Measurements from ENCODE around the gene GPC6.

DNA sequence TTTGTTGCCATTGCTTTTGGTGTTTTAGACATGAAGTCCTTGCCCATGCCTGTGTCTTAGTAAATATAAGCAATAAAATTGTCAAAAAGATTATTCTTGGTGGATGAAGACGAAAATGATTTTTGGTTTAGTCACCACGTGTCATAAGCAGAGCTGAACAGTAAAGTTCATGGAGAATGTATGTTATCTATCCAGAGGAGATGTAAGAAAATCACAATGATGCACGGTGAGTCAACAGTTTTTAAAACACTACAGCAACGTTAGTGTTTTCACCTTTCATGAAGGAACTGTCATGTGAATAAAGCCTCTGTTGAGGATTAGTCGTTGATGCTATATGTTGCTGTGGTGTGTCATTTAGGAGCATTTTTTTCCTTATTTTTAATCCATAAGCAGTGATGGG lies 137.6 kb downstream of the GPC6 start:
- TF ChIP-seq, protein P1, sequence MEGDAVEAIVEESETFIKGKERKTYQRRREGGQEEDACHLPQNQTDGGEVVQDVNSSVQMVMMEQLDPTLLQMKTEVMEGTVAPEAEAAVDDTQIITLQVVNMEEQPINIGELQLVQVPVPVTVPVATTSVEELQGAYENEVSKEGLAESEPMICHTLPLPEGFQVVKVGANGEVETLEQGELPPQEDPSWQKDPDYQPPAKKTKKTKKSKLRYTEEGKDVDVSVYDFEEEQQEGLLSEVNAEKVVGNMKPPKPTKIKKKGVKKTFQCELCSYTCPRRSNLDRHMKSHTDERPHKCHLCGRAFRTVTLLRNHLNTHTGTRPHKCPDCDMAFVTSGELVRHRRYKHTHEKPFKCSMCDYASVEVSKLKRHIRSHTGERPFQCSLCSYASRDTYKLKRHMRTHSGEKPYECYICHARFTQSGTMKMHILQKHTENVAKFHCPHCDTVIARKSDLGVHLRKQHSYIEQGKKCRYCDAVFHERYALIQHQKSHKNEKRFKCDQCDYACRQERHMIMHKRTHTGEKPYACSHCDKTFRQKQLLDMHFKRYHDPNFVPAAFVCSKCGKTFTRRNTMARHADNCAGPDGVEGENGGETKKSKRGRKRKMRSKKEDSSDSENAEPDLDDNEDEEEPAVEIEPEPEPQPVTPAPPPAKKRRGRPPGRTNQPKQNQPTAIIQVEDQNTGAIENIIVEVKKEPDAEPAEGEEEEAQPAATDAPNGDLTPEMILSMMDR (conservative IDR thresholded peaks at IDR 0.05): no peak
- no peak for TF ChIP-seq ZFX (IDR thresholded peaks at IDR 0.05)
